K562 (cell line): Measurements from ENCODE around the gene SLIT1. TPM values are rescaled to one million over a fixed set of nuclear protein-coding genes. Genes with fewer than 3 reads are reported as not detected.

Experiments used
- ATAC-seq: fragments of 200-7000 bp; cut with Tn5 transposase; 3 replicates; pipeline ENCODE4 v1.9.1; 2020; ENCODE audit warnings: moderate library complexity
- BruUV-seq: library from RNA; stranded (reverse); fragments of 400-500 nt; replicated peaks from 2 replicates; lab custom pipeline; 2021; lab: Mats Ljungman, UMichigan
- CTCF ChIA-PET: fragments of 300-600 bp; formaldehyde crosslinking; extraction: SDS; loops from one replicate; lab custom pipeline; 2021; ENCODE audit warnings: low intra/inter-chr PET ratio; lab: Yijun Ruan, JAX
- POLR2A ChIA-PET: fragments of 300-600, 350-650 bp; sonication (Branson Sonifier 250); formaldehyde crosslinking; extraction: SDS; loops from one replicate; lab custom pipeline; 2021; ENCODE audit warnings: antibody characterized with exemption, inconsistent platforms; lab: Yijun Ruan, JAX
- DNase-seq, 4 experiments: peaks; one replicate each; pipeline versions ENCODE4 v3.0.0 to v3.0.0-alpha.2; 2011 to 2018; ENCODE audit warnings: low spot score in 3 of 4, mixed read lengths in 3 of 4; ENCODE audit errors: extremely low read depth in 1 of 4
- FAIRE-seq: peaks from 2 replicates; lab custom pipeline; 2011; peaks lifted over from hg19 to GRCh38; lab: Jason Lieb, UNC
- H2AFZ ChIP-seq: 2 replicates; pipeline ENCODE4 v1.6.0; 2011; ENCODE audit warnings: low read depth, low read length, control low read depth, inconsistent platforms
- H3K27ac ChIP-seq: fragments of 200-600 bp; 3 replicates; pipeline ENCODE4 v1.8.0; 2011; ENCODE audit warnings: low read depth, mild to moderate bottlenecking, control low read depth, inconsistent platforms, low read length, moderate library complexity, mixed read lengths; ENCODE audit errors: extremely low read depth
- H3K27me3 ChIP-seq, 2 experiments: fragments of 300-600 bp in 1 of 2; 2 replicates in 1 of 2; 3 replicates in 1 of 2; pipeline versions ENCODE4 v1.6.0 to v1.8.0; 2011; ENCODE audit warnings: inconsistent platforms in 2 of 2, low read length in 2 of 2, mild to moderate bottlenecking in 1 of 2, mixed read lengths in 1 of 2, moderate library complexity in 1 of 2; ENCODE audit not compliant: control insufficient read depth in 2 of 2, insufficient read depth in 2 of 2
- H3K36me3 ChIP-seq: fragments of 300-600 bp; 3 replicates; pipeline ENCODE4 v1.8.0; 2011; ENCODE audit warnings: mild to moderate bottlenecking, low read length, inconsistent platforms; ENCODE audit not compliant: control insufficient read depth, insufficient read depth
- H3K4me1 ChIP-seq, 2 experiments: fragments of 200-600 bp in 1 of 2; replicated peaks in 1 of 2; 2 replicates in 1 of 2; 3 replicates in 1 of 2; pipeline versions ENCODE4 v1.5.1 to v1.8.0; 2011; ENCODE audit warnings: inconsistent platforms in 2 of 2, low read length in 2 of 2, mild to moderate bottlenecking in 1 of 2, mixed read lengths in 1 of 2, moderate library complexity in 1 of 2; ENCODE audit not compliant: control insufficient read depth in 2 of 2, insufficient read depth in 2 of 2
- H3K4me2 ChIP-seq: 2 replicates; pipeline ENCODE4 v1.6.1; 2011; ENCODE audit warnings: low read length, control low read depth, inconsistent platforms, mixed read lengths; ENCODE audit not compliant: insufficient read depth
- H3K4me3 ChIP-seq: fragments of 200-600 bp; sonication (generic), shearing (Covaris generic); 2 replicates; pipeline ENCODE4 v1.5.1; 2016; ENCODE audit warnings: control low read depth, inconsistent platforms
- H3K79me2 ChIP-seq: fragments of 200-600 bp; 3 replicates; pipeline ENCODE4 v1.8.0; 2011; ENCODE audit warnings: low read length, inconsistent platforms; ENCODE audit not compliant: control insufficient read depth, insufficient read depth
- H3K9ac ChIP-seq, 2 experiments: 2 replicates each; pipeline versions ENCODE4 v1.6.0 to v1.6.1; 2011; ENCODE audit warnings: low read depth in 2 of 2, low read length in 2 of 2, control low read depth in 1 of 2, inconsistent platforms in 1 of 2, mild to moderate bottlenecking in 1 of 2, mixed read lengths in 1 of 2; ENCODE audit not compliant: insufficient read depth in 1 of 2
- H3K9me1 ChIP-seq: one replicate; pipeline ENCODE4 v1.6.0; 2011; ENCODE audit warnings: inconsistent platforms, mild to moderate bottlenecking, low read length, moderate library complexity; ENCODE audit not compliant: control insufficient read depth, insufficient read depth
- H3K9me3 ChIP-seq: replicated peaks from 2 replicates; pipeline ENCODE4 v1.5.1; 2011; ENCODE audit warnings: low read depth, low read length, inconsistent platforms; ENCODE audit not compliant: control insufficient read depth, insufficient read depth
- H4K20me1 ChIP-seq: replicated peaks from 2 replicates; pipeline ENCODE4 v1.6.1; 2011; ENCODE audit warnings: low read length, inconsistent platforms, mixed read lengths; ENCODE audit not compliant: control insufficient read depth, insufficient read depth
- CCAR2 ChIP-seq: fragments of 200-400 bp; formaldehyde crosslinking; IDR thresholded peaks from 2 replicates; pipeline ENCODE4 v1.6.1; 2017; ENCODE audit warnings: mild to moderate bottlenecking, low read depth, low read length
- GABPB2 ChIP-seq: fragments of 250-450 bp; sonication (Bioruptor Pico); conservative IDR thresholded peaks from 2 replicates; pipeline ENCODE4 v1.5.1; 2021; ENCODE audit warnings: mild to moderate bottlenecking
- RBM25 ChIP-seq: fragments of 200-400 bp; formaldehyde crosslinking; IDR thresholded peaks from 2 replicates; pipeline ENCODE4 v1.6.1; 2018; ENCODE audit warnings: low read length, low read depth, moderate library complexity; ENCODE audit not compliant: severe bottlenecking
- ZFP36 ChIP-seq: fragments of 150-350 bp; IDR thresholded peaks from 2 replicates; pipeline ENCODE4 v1.6.1; 2018; ENCODE audit warnings: low read length, low read depth; ENCODE audit not compliant: partially characterized antibody
- WGBS: fragments of 100-300 bp; shearing (Covaris generic); methylation state at CpG from one replicate; pipeline ENCODE4 v1.1.6; 2016; ENCODE audit warnings: low coverage, mixed read lengths; ENCODE audit not compliant: insufficient coverage; ENCODE audit errors: missing lambda C conversion rate; 5-methylcytosine and 5-hydroxymethylcytosine counted together
- in situ Hi-C: fragments of 300-500 bp; cut with MboI; formaldehyde crosslinking; loops from 4 replicates; pipeline ENCODE4 v1.15.0; 2018; ENCODE audit warnings: inconsistent platforms, mixed read lengths
- intact Hi-C: fragments of 100-400 bp; cut with micrococcal nuclease; formaldehyde crosslinking; loops from 2 replicates; pipeline ENCODE4 v1.14.2; 2022
- polyA plus RNA-seq, 8 experiments: library from polyadenylated mRNA; depleted of rRNA in 4 of 8; stranded (reverse) in 5 of 8; unstranded in 3 of 8; fragments of >200 nt; fragmentation: Nextera tagmentation in 2 of 8; fragmentation: Illumina TruSeq in 1 of 8; extraction: Ambion mirVana in 2 of 8; extraction: Trizol in 1 of 8; gene quantifications; 2 replicates each; pipeline versions ENCODE4 v1.2.1 to v1.2.3, GENCODE V29; 2011 to 2014; ENCODE audit warnings: inconsistent platforms in 1 of 8, missing spikeins in 1 of 8
- total RNA-seq, 7 experiments: library from RNA; depleted of rRNA in 6 of 7; stranded (reverse); fragments of >200 nt in 6 of 7; fragmentation: Illumina TruSeq in 2 of 7; extraction: Trizol in 2 of 7; gene quantifications; 2 replicates each; pipeline versions ENCODE4 v1.2.1 to v1.2.3, GENCODE V29; 2011 to 2021; ENCODE audit warnings: low replicate concordance in 1 of 7

The SLIT1 gene
- total and polyA plus RNA-seq, 9 of the 15 experiments (the other 6 are each of a cell fraction or from before 2014, with no cell fraction given), result 0.01 to 0.11 (median 0.04) TPM; not detected in 3

DNA sequence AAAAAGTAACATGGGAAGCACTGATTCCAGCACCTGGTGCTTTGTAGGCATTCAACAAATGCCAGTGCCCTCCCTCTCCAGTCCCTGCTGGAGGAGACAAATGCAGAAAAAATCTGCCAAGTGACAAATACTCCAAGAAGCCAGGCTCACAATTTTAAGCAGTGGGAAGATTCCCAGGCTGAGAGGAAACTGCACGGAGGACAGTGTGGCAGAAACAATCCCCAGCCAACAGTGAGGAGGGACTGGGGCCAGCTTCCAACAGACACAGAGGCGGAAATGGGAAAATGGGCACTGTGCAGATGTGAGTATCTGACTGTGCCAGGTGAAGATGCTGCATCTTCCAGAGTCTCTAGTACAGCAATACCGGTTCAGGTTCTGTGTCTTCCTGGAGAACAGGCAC is 106.3 kb downstream of the SLIT1 start:
- Histone ChIP-seq H3K9me1 (no peaks in the 10 kb centered on the region), H3K27me3 (peaks cover 0 to 12% of the 10 kb centered on the region in 2 experiments; a peak in 1 of 5 replicates), H2AFZ (no peak overlapping the region), H3K4me3 (no peak overlapping the region), H3K9me3 (no peaks in the 10 kb centered on the region), H4K20me1 (0 out of 2 replicates have a peak, but pooled peaks cover 4% of the 10 kb centered on the region), H3K27ac (no peak overlapping the region), H3K79me2 (no peaks in the 10 kb centered on the region), H3K4me2 (no peak overlapping the region), H3K9ac (no peak overlapping the region), H3K4me1 (peaks cover 0 to 5% of the 10 kb centered on the region in 2 experiments; a peak in 1 of 5 replicates)
- CTCF ChIA-PET, result no interaction called here
- BruUV-seq, result no TSS peak
- intact Hi-C loops, result no loop called here
- WGBS, result 0% methylated on average over 3 of the region's 3 CpGs
- TF ChIP-seq GABPB2, result no peak
- TF ChIP-seq, all 486 proteins: peak for 0
- DNase-seq (no peak), ATAC-seq (no peak), FAIRE-seq (no peak)
- in situ Hi-C loops, result loop anchor here (10.0 kb wide), 1 partner anchor 275 kb away; no protein-coding TSS in a partner anchor
- no peaks in the 10 kb centered on the region for H3K36me3 ChIP-seq
- POLR2A ChIA-PET, result no interaction called here

DNA sequence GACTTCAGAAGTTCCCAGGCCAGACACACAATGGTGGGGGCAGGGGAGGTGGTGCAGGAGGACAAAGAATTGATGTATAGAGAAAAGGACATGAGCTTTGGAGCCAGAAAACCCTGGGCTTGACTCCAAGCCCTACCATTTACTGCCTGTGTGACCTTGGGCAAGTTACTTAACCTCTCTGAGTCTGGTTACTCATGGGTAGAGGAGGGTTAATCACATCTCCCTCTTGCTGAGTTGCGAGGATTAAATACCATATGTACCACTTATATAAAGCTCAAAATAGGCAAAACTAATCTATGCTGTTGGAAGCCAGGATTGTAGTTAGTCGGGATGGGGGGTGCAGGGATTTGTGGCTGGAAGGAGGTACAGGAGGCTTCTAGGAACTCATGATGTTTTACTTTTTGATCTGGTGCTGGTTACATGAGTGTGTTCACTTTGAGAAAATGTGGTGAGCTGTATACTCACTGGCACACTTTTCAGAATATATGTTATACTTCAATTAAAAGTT is 106.8 kb downstream of the SLIT1 start:
- in situ Hi-C loops, result loop anchor here (10.0 kb wide), 1 partner anchor 276 kb away; no protein-coding TSS in a partner anchor
- POLR2A ChIA-PET, result interaction anchor here (1.2 kb wide), 1 partner anchor 17 kb away, joined by 4 read pairs; no protein-coding TSS in a partner anchor
- 0% methylated on average over 2 of the region's 2 CpGs for WGBS

More for the DNA sequence above, 106.8 kb downstream of the SLIT1 start:
- Histone ChIP-seq H3K79me2 (no peaks in the 10 kb centered on the region), H4K20me1 (0 out of 2 replicates have a peak, but pooled peaks cover 4% of the 10 kb centered on the region), H3K9me3 (no peaks in the 10 kb centered on the region), H3K36me3 (no peaks in the 10 kb centered on the region), H3K9ac (no peak overlapping the region), H3K27ac (no peak overlapping the region), H3K4me3 (no peak overlapping the region), H3K4me2 (no peak overlapping the region), H3K4me1 (peaks cover 0 to 5% of the 10 kb centered on the region in 2 experiments; a peak in 1 of 5 replicates), H3K9me1 (no peaks in the 10 kb centered on the region), H2AFZ (no peak overlapping the region), H3K27me3 (peaks cover 0 to 16% of the 10 kb centered on the region in 2 experiments; a peak in 2 of 5 replicates)
- no peak for TF ChIP-seq CCAR2
- TF ChIP-seq ZFP36, result peak; percentile 22
- TF ChIP-seq RBM25, result peak; percentile 8
- ATAC-seq (no peak), FAIRE-seq (no peak), DNase-seq (no peak)
- intact Hi-C loops, result no loop called here
- CTCF ChIA-PET, result no interaction called here
- BruUV-seq, result no TSS peak
